Inferior parietal cortex (tissue), 1 donor: Measurements from ENCODE around the gene NNMT.
A peak's percentile ranks its signal among the peaks of the same experiment; 100 is the strongest.

Experiments
- DNase-seq: peaks from one replicate; pipeline ENCODE4 v3.0.0-alpha.2; 2016; ENCODE audit errors: extremely low spot score

The NNMT gene

DNA sequence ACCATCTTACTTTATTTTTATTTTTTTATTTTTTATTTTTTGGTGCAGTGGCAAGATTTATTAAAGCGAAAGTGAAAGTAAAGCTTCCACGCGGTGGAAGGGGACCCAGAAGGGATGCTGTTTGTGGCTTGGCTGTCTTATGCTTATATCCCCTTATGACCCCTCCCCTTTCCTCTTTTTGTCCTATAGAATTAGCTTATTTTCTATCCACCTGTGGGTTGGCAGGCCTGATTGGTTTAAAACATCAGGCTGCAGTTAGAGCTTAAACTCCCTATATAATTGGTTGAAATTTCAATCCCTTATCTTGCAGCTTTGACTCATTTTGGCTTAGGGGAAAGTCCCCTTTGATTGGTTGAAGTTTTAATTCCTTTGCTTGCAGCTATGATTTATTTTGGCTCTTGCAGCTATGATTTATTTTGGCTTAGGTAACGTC is 50.5 kb downstream of the NNMT start:
- DNase-seq, result no peak

DNA sequence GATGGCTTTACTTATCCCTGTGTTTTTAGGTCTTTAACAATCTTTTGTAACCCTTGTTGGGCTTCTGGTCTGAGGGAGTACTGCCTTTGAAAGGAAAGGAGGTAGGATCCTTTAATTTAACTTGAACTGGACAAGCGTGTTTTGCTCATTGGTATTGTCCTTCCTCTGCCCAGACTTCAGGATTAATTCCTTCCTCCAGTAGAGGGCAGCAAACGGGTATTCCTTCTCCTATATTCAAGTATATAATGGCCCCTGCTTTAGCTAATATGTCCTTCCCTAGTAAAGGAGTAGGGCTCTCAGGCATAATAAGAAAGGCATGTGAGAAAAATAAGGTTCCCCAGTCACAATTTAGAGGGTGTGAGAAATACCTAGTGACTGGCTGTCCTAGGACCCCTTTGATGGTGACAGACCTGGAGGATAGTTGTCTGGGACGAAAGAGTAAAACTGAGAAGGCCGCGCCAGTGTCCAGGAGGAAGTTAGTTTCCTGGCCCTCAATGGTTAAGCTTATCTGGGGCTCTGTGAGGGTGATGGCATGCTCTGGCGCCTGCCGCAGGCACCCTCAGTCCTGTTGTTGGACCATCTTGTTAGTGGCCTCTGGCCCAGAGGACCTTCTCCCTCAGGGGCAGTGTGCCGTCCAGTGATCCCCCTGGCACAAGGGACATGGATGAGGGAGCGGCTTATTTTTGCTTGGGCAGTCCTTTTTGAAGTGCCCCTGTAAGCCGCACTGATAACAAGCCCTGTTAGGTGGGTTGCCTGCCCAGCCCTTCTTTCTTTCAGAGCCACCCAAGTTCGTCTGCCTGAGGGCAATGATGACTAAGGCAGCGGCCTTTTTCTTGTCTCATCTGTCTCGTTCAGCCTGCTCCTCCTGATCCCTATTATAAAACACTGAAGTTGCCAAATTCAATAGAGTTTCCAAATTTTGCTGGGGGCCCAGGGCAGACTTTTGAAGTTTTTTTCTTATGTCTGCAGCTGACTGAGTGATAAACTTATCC is 52.3 kb downstream of the NNMT start:
- peak; percentile 78 for DNase-seq

DNA sequence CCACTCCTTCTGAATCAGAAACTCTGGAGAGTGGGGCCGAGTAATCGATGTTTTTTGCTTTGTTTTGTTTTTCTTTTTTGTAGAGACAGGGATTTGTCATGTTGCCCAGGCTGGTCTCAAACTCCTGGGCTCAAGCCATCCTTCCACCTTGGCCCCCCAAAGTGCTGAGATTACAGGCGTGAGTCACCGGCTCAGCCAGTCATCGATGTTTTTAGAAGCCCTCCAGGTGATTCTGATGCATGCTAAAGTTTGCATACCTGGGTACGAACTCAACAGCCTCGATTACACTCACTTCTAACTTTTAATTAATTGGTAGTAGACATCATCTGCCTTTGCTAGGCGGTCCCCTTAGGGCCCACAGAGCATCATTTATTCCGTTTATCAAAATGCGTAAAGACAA is 53.8 kb downstream of the NNMT start:
- no peak for DNase-seq

DNA sequence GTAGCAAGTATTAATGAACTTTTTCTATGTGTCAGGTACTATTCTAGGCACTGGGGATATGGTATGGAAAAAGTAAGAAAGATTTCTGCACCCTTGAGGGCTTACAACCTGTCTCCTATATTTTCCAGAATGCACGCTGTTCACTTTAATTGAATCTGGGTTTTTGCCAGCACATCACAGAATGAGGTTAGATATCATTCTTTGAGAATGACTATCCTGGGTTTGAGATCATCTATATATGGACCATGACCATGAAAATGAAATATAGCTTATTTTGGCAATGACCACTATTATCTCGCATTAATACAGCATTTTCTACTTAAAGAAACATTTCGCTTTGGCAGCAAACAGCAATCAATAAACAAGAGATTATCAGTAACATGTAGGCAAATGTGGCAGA is 57.2 kb downstream of the NNMT start:
- DNase-seq, result no peak

DNA sequence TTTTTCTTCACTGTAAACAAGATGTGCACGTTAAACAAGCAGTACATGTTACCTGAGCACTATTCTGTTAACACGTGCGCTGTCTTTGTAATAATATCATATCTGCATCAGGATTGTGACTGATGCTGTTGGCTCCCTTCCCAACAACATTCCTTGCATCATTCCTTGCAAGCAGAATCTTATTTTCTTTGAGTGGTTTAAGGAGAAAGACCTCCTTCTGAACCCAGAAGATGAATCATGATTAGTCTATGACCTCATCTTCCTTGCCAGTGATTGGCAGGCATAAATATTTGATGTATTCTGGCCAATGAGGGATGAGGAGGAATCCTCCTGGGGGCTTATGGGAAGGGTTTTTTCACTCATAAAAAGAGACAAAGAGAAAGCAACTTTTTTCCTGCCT is 57.9 kb downstream of the NNMT start:
- DNase-seq, result no peak

DNA sequence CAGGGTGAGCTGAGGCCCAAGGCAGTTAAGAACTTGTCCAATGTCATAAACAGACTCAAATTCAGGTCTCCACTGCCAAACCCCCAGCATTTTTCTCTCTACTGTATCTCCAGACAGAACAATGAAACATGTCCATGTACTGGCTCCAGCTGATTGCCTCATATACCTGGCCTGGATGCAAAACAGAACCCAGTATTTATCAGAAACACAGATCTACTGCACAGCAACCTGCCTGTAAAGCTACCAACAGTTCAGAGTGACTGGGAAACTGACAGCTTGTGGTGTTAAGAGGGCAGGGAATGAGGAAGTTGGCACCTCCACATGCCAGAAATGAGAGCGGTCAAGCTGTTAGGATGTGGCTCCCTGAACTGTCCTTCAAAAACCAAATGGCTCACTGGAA is 62.5 kb downstream of the NNMT start:
- no peak for DNase-seq

DNA sequence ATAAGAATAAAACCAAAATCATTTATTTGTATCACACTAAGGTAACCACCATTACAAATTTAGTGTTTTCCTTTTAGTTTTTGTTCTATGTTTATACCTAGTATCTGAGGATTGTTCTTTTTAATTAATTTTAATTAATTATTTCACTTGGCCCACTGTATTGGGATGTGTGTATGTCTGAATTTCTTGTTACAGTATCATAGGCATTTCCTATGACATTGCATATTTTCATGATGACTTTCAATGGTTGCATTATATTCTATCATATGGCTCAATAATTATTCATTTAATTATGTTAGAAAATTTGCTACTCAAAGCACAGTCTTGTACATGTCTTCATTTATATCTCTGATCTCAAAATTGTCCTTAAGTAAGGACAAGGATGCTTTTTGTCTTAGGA is 63.1 kb downstream of the NNMT start:
- no peak for DNase-seq

DNA sequence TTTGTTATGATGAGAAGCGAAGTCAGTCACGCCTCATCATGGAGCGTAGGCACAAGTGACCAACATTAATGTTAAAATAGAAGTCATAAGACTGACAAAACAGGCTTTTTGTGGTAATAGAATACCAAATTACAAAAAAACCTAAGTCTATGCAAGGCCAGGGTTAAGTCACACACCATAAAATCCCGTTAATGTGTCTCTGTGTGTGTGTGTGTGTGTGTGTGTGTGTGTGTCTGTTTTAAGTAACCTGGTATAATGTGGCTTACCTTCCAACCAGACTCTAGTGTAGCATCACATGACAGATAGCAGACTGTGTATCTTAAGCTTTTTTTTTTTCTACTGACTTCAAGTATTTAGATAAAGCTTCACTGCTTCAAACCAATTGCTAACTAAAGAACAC is 66.1 kb downstream of the NNMT start:
- DNase-seq, result no peak

DNA sequence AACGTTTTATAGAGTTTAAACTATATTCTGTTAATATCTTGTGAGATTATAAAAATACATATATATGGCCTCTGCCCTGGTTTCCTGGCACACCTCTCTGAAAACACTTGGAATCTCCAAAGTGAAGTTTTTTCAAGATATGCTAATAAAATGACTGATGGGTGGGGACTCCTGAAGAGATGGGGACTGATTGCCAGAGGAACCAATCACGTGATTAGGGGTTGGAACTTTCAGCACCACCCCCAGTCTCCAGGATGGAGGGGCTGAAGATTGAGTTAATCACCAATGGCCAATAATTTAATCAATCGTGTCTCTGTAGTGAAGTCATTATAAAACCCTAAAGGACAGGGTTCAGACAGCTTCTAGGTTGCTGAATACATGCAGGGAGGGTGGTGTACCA is 66.8 kb downstream of the NNMT start:
- no peak for DNase-seq
